Measurements from ENCODE around the gene CAMK1D.

Gene CAMK1D

GRCh38 chr10:12657489-12657888 is 308.1 kb downstream of the CAMK1D start:
- DNase-seq (ENCODE audit: low read depth), result no peak

DNA sequence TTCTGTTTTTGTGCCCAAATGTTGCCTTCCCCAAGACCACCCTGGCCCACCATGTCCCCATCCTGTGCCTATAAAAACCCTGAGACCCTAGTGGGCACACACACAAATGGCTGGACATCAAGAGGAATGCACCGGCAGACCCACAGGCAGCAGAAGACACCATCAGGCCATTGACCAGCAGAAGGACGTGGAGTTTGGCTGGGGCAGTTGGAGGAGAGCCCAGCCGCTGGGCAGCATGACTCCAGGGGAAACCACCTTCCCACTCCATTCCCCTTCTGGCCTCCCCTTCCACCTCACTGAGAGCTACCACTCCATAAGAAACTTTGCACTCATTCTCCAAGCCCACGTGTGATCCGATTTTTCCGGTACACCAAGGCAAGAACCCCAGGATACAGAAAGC is 309.2 kb downstream of the CAMK1D start:
- no peak for DNase-seq (ENCODE audit: low read depth)

GRCh38 chr10:12659706-12660105 is 310.4 kb downstream of the CAMK1D start:
- no peak for DNase-seq (ENCODE audit: low read depth)

- no peak for DNase-seq (ENCODE audit: low read depth)
These were observed 311.5 kb downstream of the CAMK1D start for GRCh38 chr10:12660812-12661211.

- DNase-seq (ENCODE audit: low read depth), result no peak
These were observed 312.3 kb downstream of the CAMK1D start for GRCh38 chr10:12661671-12662070.

- no peak for DNase-seq (ENCODE audit: low read depth)
These were observed 314.5 kb downstream of the CAMK1D start for GRCh38 chr10:12663863-12664262.

DNA sequence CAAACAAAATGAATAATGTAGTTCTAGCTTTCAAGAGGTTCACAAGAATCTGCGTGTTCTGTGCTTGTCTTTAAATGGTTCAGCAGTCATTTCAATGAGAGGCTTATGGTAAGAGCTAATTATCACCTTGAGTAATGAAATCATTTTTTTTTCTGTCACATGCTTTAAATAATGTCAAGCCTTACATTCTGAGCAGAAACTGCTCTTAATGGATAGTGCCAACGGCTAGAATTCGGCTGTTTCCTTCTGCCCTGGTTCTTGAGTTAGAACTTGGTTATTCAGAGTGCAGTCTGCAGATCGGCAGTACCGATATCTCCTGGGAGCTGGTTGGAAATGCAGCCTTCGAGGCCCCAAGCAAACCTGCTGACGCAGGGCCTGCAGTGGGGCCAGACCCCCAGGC is 316.2 kb downstream of the CAMK1D start:
- no peak for DNase-seq (ENCODE audit: low read depth)

DNA sequence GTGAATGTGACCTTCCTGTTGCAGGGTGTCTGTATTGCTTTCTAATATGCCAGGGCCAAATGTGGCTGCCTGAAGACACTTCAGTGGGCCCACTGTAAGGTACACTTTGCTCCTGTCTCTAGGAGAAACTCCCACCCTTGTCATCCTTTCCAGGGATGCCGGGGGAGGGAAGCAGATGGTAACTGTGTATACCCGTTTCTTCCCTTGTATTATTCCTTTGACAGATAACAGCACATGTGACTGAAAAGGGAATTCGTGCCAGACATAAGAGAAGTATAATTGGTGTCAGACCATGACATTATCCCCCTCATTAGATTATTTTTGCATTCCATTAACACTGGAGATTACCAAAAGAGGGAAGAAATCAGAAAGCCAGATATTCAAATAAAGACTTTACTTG is 317.7 kb downstream of the CAMK1D start:
- DNase-seq (ENCODE audit: low read depth), result no peak

- no peak for DNase-seq (ENCODE audit: low read depth)
These were observed 319.3 kb downstream of the CAMK1D start for GRCh38 chr10:12668634-12669033.

DNA sequence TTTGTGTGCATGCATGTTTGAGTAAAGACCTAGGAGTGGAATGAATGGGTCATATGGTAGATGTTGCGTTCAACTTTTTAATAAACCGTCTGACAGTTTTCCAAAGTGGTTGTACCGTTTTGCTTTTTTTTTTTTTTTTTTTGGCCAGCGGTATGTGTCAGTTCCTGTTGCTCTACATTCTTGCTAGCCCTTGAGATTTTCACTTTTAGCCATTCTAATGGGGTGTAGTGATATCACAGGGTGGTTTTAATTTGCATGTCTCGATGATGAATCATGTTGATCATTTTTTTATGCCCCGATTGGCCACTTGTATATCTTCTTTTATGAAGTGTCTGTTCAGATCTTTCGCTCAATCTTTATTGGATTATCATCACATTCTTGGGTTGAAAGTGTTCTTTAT is 320.7 kb downstream of the CAMK1D start:
- no peak for DNase-seq (ENCODE audit: low read depth)

DNA sequence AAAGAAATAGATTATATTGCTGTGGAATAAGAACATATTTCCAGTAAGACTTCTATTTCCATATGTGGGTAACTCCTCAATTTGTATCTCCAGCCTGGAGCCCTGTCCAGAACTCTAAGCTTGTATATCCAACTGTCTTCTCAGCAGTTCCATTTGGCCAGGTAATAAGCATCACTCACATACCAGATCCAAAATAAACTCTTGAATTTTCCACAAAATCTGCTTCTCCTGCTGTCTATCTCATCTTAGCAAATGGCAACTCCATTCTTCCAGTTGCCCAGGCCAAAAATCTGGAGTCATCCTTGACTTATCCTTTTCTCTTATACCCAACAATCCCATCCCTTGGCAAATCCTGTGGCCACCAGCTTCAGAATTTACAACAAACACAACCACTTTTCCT is 325.8 kb downstream of the CAMK1D start:
- DNase-seq (ENCODE audit: low read depth), result no peak

DNA sequence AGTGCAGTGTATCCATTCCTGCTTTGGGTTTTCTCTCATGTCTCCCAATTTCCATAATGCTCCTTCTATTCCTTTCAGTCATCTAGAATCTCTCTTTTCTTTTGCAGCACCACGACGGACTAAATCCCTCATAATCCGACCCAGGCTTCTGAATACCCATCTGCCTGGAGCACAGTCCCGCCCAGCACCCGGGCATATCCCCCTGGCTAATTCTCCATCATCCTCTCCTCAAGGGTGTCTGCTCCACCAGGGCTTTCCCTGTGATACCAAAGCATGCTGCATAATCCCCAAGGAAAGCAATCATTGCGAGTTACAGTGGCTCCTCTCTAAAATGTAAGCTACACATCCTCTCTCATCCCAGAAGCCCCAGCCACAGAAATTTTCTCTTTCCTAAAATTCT is 330.3 kb downstream of the CAMK1D start:
- no peak for DNase-seq (ENCODE audit: low read depth)

- DNase-seq (ENCODE audit: low read depth), result no peak
These were observed 331.9 kb downstream of the CAMK1D start for GRCh38 chr10:12681252-12681651.

DNA sequence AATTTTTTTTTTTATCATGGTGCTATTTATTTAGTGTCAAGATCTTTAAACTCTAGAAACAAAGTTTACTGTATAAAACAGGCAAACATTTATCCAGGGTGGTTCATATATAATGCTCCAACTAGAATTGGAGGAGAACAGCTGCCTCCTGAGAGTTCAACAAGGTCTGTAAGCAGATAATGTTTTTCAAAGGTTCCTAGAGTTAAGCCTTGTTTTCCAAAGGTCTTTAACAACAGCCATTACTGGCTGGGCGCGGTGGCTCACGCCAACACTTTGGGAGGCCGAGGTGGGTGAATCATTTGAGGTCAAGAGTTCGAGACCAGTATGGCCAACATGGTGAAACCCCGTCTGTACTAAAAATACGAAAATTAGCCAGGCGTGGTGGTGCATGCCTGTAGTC is 335.4 kb downstream of the CAMK1D start:
- DNase-seq (ENCODE audit: low read depth), result no peak

GRCh38 chr10:12685261-12686058 is 336.1 kb downstream of the CAMK1D start:
- no peak for DNase-seq (ENCODE audit: low read depth)

GRCh38 chr10:12687996-12688395 is 338.6 kb downstream of the CAMK1D start:
- DNase-seq (ENCODE audit: low read depth), result no peak

GRCh38 chr10:12689893-12690292 is 340.5 kb downstream of the CAMK1D start:
- DNase-seq (ENCODE audit: low read depth), result no peak

DNA sequence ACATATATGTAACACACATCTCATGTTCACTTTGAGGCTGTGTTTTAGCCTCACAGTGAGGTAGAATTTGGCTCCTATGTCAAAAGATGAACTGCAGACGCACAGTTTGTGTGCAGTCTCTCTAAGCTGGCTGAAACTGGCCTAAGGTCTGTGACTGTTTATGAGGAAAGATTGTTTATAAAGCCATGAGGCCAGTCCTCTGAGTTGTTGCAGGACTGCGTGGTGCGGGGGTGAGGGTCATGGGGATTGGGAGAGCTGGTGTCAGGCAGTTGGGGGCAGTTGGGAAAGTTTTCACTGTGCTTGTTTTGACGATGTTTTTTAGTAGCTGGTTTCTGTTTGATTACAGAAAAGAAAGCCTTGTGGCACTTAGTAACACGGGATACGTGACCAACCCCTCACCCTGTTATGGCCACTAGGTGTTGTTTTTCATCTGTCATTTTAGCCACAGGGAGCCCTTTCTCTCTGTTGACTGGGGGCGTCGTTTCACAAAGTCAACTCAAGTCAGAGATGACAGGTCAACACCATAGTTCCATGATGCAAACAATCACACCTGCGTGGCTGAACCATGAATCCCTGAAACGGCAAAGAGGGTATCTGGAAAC is 341.3 kb downstream of the CAMK1D start:
- DNase-seq (ENCODE audit: low read depth), result no peak

GRCh38 chr10:12691596-12691995 is 342.2 kb downstream of the CAMK1D start:
- no peak for DNase-seq (ENCODE audit: low read depth)

GRCh38 chr10:12697764-12698163 is 348.4 kb downstream of the CAMK1D start:
- no peak for DNase-seq (ENCODE audit: low read depth)

DNA sequence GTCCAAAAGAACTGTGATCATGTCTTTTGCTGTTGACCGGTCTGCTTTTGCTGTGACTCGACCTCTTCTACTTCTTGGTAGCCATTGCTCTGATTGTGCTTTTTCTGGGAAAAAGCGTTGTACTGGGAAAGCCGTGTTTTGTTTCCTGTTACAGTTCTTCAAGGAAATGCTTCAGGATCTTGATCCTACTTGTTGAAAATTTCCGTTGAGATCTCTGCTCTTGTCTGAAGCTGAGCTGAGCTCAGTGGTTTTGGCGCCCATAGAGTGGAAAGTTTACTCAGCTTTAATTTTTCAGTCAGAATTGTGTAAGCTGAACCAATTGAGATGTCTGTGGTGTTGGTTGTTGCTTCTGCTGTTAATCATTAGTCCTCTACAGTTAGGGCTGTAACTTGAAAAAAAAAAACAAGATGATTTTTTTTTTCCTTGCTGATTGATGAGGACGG is 349.9 kb downstream of the CAMK1D start:
- no peak for DNase-seq (ENCODE audit: low read depth)

DNA sequence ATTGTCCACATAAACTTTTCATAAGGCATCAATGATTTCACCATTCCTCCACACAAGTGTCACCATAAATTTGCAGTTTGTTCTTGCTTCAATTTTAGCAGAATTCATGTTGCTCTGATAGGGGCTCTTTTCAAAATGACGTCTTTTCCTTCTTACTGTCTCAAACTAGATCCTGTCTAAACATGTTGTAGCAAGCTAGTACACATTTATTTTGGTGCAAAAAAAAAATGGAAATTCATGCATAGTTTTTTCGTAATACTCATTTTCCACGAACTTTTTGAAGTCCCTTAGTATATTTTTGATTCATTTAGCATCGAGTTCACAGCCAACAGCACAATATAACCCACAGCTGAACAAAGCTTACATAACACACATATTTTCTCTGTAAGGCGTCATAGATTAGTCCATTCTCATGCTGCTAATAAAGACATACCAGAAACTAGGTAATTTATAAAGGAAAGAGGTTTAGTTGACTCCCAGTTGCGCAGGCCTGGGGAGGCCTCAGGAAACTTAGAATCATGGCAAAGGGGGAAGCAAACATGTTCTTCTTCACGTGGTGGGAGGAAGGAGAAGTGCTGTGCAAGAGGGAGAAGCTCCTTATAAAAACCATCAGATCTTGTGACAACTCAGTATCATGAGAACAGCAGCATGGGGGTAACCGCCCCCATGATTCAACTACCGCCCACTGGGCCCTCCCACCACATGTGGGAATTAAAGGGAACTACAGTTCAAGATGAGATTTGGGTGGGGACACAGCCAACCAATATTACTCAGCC is 350.6 kb downstream of the CAMK1D start:
- no peak for DNase-seq (ENCODE audit: low read depth)

- no peak for DNase-seq (ENCODE audit: low read depth)
These were observed 351.2 kb downstream of the CAMK1D start for GRCh38 chr10:12700557-12700874.

All from ELR (cell line).